HEK293 (cell line): Measurements from ENCODE around the gene PLA2G4E.

ENCODE experiments used
- CTCF ChIA-PET: fragments of 350-600 bp; formaldehyde crosslinking; extraction: SDS; loops from one replicate; lab custom pipeline; 2021; ENCODE audit warnings: antibody characterized with exemption; lab: Yijun Ruan, JAX
- POLR2A ChIA-PET: fragments of 300-600 bp; formaldehyde crosslinking; extraction: SDS; loops from one replicate; lab custom pipeline; 2020; ENCODE audit warnings: antibody characterized with exemption, inconsistent platforms; lab: Yijun Ruan, JAX
- H3K27ac ChIP-seq: fragments of 200-500 bp; sonication (Bioruptor generic); 2 replicates; pipeline ENCODE4 v1.5.1; 2014; ENCODE audit warnings: low read depth, low read length, control low read depth, inconsistent platforms; ENCODE audit errors: extremely low read depth
- H3K36me3 ChIP-seq, 2 experiments: fragments of 200-500 bp in 1 of 2; sonication (Bioruptor generic) in 1 of 2; 1 replicate in 1 of 2; 2 replicates in 1 of 2; pipeline ENCODE4 v1.5.1; 2014 to 2017; ENCODE audit warnings: inconsistent platforms in 2 of 2, low read length in 2 of 2; ENCODE audit not compliant: control insufficient read depth in 2 of 2, insufficient read depth in 1 of 2
- H3K4me1 ChIP-seq: fragments of 200-500 bp; sonication (Bioruptor generic); 2 replicates; pipeline ENCODE4 v1.5.1; 2014; ENCODE audit warnings: mild to moderate bottlenecking, low read length, inconsistent platforms; ENCODE audit not compliant: control insufficient read depth, insufficient read depth
- H3K4me3 ChIP-seq: 2 replicates; pipeline ENCODE4 v1.5.1; 2011; ENCODE audit warnings: low read depth, mild to moderate bottlenecking, control low read depth, low read length, moderate library complexity
- H3K9me3 ChIP-seq: fragments of 200-500 bp; sonication (Bioruptor generic); 2 replicates; pipeline ENCODE4 v1.5.1; 2014; ENCODE audit warnings: low read depth, low read length, inconsistent platforms; ENCODE audit not compliant: control insufficient read depth, insufficient read depth
- BCL11B ChIP-seq: fragments of 450-650 bp; formaldehyde crosslinking; IDR thresholded peaks from 2 replicates; pipeline ENCODE4 v1.5.1; 2016; ENCODE audit warnings: low read depth, missing biosample characterization, missing genetic modification characterization
- GFI1B ChIP-seq: fragments of 450-650 bp; formaldehyde crosslinking; IDR thresholded peaks from 2 replicates; pipeline ENCODE4 v1.5.1; 2016; ENCODE audit warnings: missing biosample characterization, missing genetic modification characterization
- HOXD13 ChIP-seq: sonication (generic); formaldehyde crosslinking; IDR thresholded peaks from 2 replicates; pipeline ENCODE4 v1.8.0; 2022; ENCODE audit warnings: missing genetic modification reagents, borderline replicate concordance
- IKZF3 ChIP-seq: fragments of 450-650 bp; IDR thresholded peaks from 2 replicates; pipeline ENCODE4 v1.5.0; 2018; ENCODE audit warnings: missing biosample characterization, mild to moderate bottlenecking, missing genetic modification characterization, moderate library complexity
- KLF10 ChIP-seq: fragments of 450-650 bp; IDR thresholded peaks from 2 replicates; pipeline ENCODE4 v1.5.1; 2018; ENCODE audit warnings: missing biosample characterization, mild to moderate bottlenecking, missing genetic modification characterization
- MZF1 ChIP-seq: fragments of 450-650 bp; formaldehyde crosslinking; IDR thresholded peaks from 2 replicates; pipeline ENCODE4 v1.5.1; 2017; ENCODE audit warnings: missing biosample characterization, missing genetic modification characterization, borderline replicate concordance
- SETDB1 ChIP-seq: IDR thresholded peaks from one replicate; pipeline ENCODE4 v1.6.1; 2017; ENCODE audit warnings: mild to moderate bottlenecking, low read length, moderate library complexity, mixed read lengths; ENCODE audit not compliant: insufficient read length
- TSHZ1 ChIP-seq: fragments of 450-650 bp; formaldehyde crosslinking; IDR thresholded peaks from 2 replicates; pipeline ENCODE4 v1.5.1; 2016; ENCODE audit warnings: missing biosample characterization, missing genetic modification characterization, borderline replicate concordance
- YY1 ChIP-seq: fragments of 450-650 bp; formaldehyde crosslinking; IDR thresholded peaks from 2 replicates; pipeline ENCODE4 v1.5.1; 2018; ENCODE audit warnings: missing biosample characterization, missing genetic modification characterization
- ZBTB44 ChIP-seq: fragments of 450-650 bp; IDR thresholded peaks from 2 replicates; pipeline ENCODE4 v1.5.1; 2018; ENCODE audit warnings: missing biosample characterization, mild to moderate bottlenecking, missing genetic modification characterization
- ZBTB8A ChIP-seq: fragments of 450-650 bp; formaldehyde crosslinking; IDR thresholded peaks from 2 replicates; pipeline ENCODE4 v1.5.1; 2016; ENCODE audit warnings: missing biosample characterization, missing genetic modification characterization
- ZFP3 ChIP-seq: fragments of 450-650 bp; formaldehyde crosslinking; IDR thresholded peaks from 2 replicates; pipeline ENCODE4 v1.5.1; 2016; ENCODE audit warnings: low read depth, missing biosample characterization, missing genetic modification characterization
- ZIC2 ChIP-seq: fragments of 450-650 bp; formaldehyde crosslinking; IDR thresholded peaks from 2 replicates; pipeline ENCODE4 v1.5.1; 2016; ENCODE audit warnings: missing biosample characterization, missing genetic modification characterization
- ZNF146 ChIP-seq: fragments of 450-650 bp; formaldehyde crosslinking; IDR thresholded peaks from 2 replicates; pipeline ENCODE4 v1.5.1; 2016; ENCODE audit warnings: missing biosample characterization, missing genetic modification characterization
- ZNF274 ChIP-seq, 2 experiments: fragments of 200-500 bp in 1 of 2; fragments of 450-650 bp in 1 of 2; sonication (Bioruptor generic) in 1 of 2; formaldehyde crosslinking in 1 of 2; IDR thresholded peaks; 2 replicates each; pipeline versions ENCODE4 v1.5.1 to v1.6.1; 2014 to 2016; ENCODE audit warnings: borderline replicate concordance in 1 of 2, inconsistent platforms in 1 of 2, low read length in 1 of 2, missing biosample characterization in 1 of 2, missing genetic modification characterization in 1 of 2
- ZNF280D ChIP-seq: fragments of 450-650 bp; formaldehyde crosslinking; IDR thresholded peaks from 2 replicates; pipeline ENCODE4 v1.5.1; 2016; ENCODE audit warnings: missing biosample characterization, missing genetic modification characterization
- ZNF292 ChIP-seq: fragments of 450-650 bp; formaldehyde crosslinking; IDR thresholded peaks from 2 replicates; pipeline ENCODE4 v1.5.1; 2016; ENCODE audit warnings: low read depth, missing biosample characterization, missing genetic modification characterization, borderline replicate concordance
- ZNF341 ChIP-seq: fragments of 450-650 bp; formaldehyde crosslinking; IDR thresholded peaks from 2 replicates; pipeline ENCODE4; 2016; ENCODE audit warnings: low read depth, missing biosample characterization, missing genetic modification characterization
- ZNF362 ChIP-seq: fragments of 450-650 bp; formaldehyde crosslinking; IDR thresholded peaks from 2 replicates; pipeline ENCODE4 v1.5.1; 2016; ENCODE audit warnings: missing biosample characterization, missing genetic modification characterization
- ZNF423 ChIP-seq: fragments of 450-650 bp; formaldehyde crosslinking; IDR thresholded peaks from 2 replicates; pipeline ENCODE4 v1.5.1; 2016; ENCODE audit warnings: missing biosample characterization, missing genetic modification characterization
- ZNF548 ChIP-seq: fragments of 450-650 bp; formaldehyde crosslinking; IDR thresholded peaks from 2 replicates; pipeline ENCODE4 v1.5.1; 2016; ENCODE audit warnings: missing biosample characterization, missing genetic modification characterization
- ZNF549 ChIP-seq: fragments of 450-650 bp; IDR thresholded peaks from 2 replicates; pipeline ENCODE4 v1.5.1; 2018; ENCODE audit warnings: missing biosample characterization, missing genetic modification characterization, mild to moderate bottlenecking, inconsistent platforms, moderate library complexity
- ZNF623 ChIP-seq: fragments of 450-650 bp; formaldehyde crosslinking; IDR thresholded peaks from 2 replicates; pipeline ENCODE4 v1.5.1; 2016; ENCODE audit warnings: missing biosample characterization, missing genetic modification characterization
- ZNF658 ChIP-seq: fragments of 450-650 bp; formaldehyde crosslinking; IDR thresholded peaks from 2 replicates; pipeline ENCODE4; 2016; ENCODE audit warnings: missing biosample characterization, missing genetic modification characterization
- ZNF776 ChIP-seq: fragments of 450-650 bp; formaldehyde crosslinking; IDR thresholded peaks from 2 replicates; pipeline ENCODE4 v1.5.0; 2017; ENCODE audit warnings: missing biosample characterization, missing genetic modification characterization, borderline replicate concordance

Gene PLA2G4E

GRCh38 chr15:42016971-42017370 lies 3.9 kb downstream of the PLA2G4E start (continued):
- no peak for TF ChIP-seq MZF1 (tag by site-specific recombination)
- TF ChIP-seq ZIC2 (tag by site-specific recombination): no peak
- no peak for TF ChIP-seq SETDB1
- no peak for TF ChIP-seq GFI1B (tag by site-specific recombination)
- no peak for TF ChIP-seq ZNF274 (IDR thresholded peaks at IDR 0.05; ENCODE audit: low read length)
- TF ChIP-seq ZNF274 (tag by site-specific recombination; IDR thresholded peaks at IDR 0.05; ENCODE audit: borderline replicate concordance): no peak

- Histone ChIP-seq H3K36me3 (no peaks in the 10 kb centered on the region), H3K27ac (no peak overlapping the region), H3K9me3 (no peaks in the 10 kb centered on the region), H3K4me3 (no peak overlapping the region), H3K4me1 (no peaks in the 10 kb centered on the region)
- ChIA-PET CTCF (no interaction called here), POLR2A (no interaction called here)
- no peak for TF ChIP-seq ZNF146 (tag by site-specific recombination)
These were observed 6.4 kb downstream of the PLA2G4E start for GRCh38 chr15:42014406-42014805.

- no peak overlapping the region for H3K27ac ChIP-seq
- no peaks in the 10 kb centered on the region for H3K36me3 ChIP-seq
- CTCF ChIA-PET: interaction anchor here (1.0 kb wide), 1 partner anchor 22 kb away, joined by 3 read pairs; no protein-coding TSS in a partner anchor
- no peaks in the 10 kb centered on the region for H3K4me1 ChIP-seq
- POLR2A ChIA-PET: no interaction called here
- H3K9me3 ChIP-seq: no peaks in the 10 kb centered on the region
- H3K4me3 ChIP-seq: no peak overlapping the region
- TF ChIP-seq YY1 (tag by site-specific recombination) (no peak), ZNF423 (no peak), ZBTB8A (tag by site-specific recombination) (no peak), ZNF292 (tag by site-specific recombination) (no peak), ZBTB44 (tag by site-specific recombination) (no peak), BCL11B (no peak), HOXD13 (CRISPR knock-in tag) (no peak), ZNF280D (no peak), ZNF341 (tag by site-specific recombination) (no peak), IKZF3 (no peak), ZNF548 (tag by site-specific recombination) (no peak), ZNF658 (tag by site-specific recombination) (no peak), ZNF549 (no peak), ZNF362 (tag by site-specific recombination) (no peak), KLF10 (tag by site-specific recombination) (no peak), ZNF776 (tag by site-specific recombination) (no peak), ZNF623 (no peak), ZFP3 (no peak), TSHZ1 (tag by site-specific recombination) (no peak)
These were observed 7.8 kb downstream of the PLA2G4E start for GRCh38 chr15:42012928-42013482.
